Measurements from ENCODE around the gene TSPAN15.

TSPAN15 gene

GRCh38 chr10:69451209-69451783 lies at the start of gene TSPAN15:
TSPAN15 (plus strand) TSS chr10:69451465; CDS start chr10:69451595, 130 bp downstream.
- peak; percentile 85 for DNase-seq (ENCODE audit: low spot score)

- DNase-seq (ENCODE audit: low spot score), result no peak
These were observed 48.9 kb upstream of the TSPAN15 start for GRCh38 chr10:69402386-69402785.

- no peak for DNase-seq (ENCODE audit: low spot score)
These were observed 48.2 kb upstream of the TSPAN15 start for GRCh38 chr10:69403066-69403465.

DNA sequence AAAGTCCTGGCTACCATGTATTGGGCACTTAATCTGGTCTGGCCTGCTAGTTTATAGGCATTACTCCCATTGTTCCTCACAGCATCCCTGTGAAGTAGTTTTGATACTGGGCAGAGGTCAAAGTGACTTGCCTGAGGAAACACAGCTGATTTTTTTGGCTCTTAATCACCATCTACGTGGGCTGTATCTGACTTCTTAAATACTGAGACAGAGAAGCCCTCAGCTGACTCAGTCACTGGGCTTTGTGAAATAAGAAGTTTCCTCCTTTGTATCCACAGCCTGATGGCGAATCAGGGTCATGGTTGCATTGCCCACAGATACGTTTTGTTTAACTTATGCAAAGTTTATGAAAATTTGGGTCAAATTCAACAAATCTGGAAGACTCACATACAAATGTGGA lies 47.7 kb upstream of the TSPAN15 start:
- DNase-seq (ENCODE audit: low spot score), result peak; percentile 80

- no peak for DNase-seq (ENCODE audit: low spot score)
These were observed 46.5 kb upstream of the TSPAN15 start for GRCh38 chr10:69404786-69405185.

DNA sequence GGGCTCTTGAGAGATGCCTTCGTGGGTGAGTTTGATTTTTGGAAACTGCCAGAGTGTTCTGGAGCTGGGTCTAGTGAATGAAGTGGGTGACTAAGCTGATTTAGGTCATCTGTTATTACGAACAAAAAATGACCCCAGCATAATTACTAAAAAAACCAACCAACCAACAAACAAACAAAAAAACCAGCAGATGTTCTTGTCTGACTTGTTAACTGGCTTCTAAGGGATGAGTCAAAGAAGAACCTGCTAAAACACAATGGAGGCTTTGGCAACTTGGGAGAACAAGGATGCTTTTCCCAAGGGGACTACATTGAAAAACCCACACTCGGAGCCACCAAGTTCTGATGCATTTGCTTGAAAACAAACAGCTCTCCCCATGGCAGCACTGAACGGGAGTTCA lies 46.0 kb upstream of the TSPAN15 start:
- DNase-seq (ENCODE audit: low spot score), result no peak

- DNase-seq (ENCODE audit: low spot score), result no peak
These were observed 44.9 kb upstream of the TSPAN15 start for GRCh38 chr10:69406302-69406811.

DNA sequence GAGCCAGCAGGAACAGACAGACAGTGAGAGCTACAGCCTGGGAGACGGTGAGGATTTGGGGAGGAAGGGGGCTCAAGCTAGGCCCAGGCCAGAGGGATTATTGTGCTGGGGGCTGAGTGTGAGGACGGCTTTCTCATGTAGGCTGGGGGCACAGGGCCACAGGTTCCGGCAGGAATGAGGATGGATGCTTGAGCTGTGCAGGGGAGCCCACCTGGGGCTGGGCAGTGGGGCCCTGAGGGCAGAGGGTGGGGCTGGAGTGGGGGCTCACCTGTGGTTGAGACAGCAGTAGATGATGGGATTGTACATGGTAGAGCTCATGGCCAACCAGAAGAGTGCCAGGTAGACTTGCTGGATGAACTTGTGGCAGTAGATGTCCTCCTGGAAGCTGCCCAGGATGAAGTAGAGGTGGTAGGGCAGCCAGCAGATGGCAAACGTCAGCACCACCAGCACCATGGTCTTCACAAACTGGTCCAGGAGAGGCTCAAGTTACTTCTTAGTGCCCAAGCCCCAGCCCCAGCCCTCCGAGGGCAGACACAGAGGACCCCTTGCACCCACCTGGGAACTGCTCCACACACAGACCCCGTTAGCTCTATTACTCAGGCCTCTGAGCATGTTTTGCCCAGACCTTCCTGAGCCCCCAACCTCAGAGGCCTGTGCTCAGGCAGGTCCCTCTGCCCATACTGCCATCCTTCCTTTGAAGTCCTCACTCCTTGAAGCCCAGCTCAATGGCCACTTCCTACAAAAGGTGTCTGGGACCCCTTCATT lies 44.3 kb upstream of the TSPAN15 start:
- DNase-seq (ENCODE audit: low spot score), result no peak

DNA sequence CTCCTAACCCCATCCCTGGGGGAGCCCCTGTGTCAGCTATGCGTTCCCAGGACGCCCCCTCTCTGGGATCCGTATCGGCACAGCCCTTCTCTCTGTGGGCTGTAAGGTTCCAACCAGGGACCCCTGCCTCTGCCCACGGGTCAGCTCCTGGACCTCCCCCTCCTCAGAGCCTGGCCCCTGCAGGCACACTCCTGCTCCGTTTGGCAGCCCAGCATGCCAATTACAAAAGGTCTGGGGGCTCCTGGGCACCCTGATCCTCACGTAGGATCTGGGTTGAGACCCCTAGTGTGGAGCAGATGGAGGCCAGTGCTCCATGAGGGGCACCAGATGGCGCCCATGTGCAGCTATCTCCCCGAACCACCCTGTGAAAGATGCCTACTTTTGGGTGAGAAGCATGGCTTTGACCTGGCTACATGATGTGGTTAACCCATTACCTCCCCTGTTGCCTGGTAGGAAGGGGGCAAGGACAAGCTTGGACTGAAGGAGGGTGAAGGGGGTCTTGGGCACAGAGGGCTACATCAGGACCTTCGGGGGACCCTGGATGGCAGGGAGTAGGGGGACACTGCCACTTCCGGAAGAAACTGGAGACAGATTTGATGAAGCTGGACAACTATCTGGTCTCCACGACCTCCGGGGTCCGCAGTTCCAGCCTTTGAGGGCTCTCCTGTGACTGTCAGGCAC lies 43.5 kb upstream of the TSPAN15 start:
- DNase-seq (ENCODE audit: low spot score), result no peak

GRCh38 chr10:69408318-69409175 lies 42.7 kb upstream of the TSPAN15 start:
- peak; percentile 97 for DNase-seq (ENCODE audit: low spot score)

GRCh38 chr10:69409176-69409495 lies 42.1 kb upstream of the TSPAN15 start:
- no peak for DNase-seq (ENCODE audit: low spot score)

DNA sequence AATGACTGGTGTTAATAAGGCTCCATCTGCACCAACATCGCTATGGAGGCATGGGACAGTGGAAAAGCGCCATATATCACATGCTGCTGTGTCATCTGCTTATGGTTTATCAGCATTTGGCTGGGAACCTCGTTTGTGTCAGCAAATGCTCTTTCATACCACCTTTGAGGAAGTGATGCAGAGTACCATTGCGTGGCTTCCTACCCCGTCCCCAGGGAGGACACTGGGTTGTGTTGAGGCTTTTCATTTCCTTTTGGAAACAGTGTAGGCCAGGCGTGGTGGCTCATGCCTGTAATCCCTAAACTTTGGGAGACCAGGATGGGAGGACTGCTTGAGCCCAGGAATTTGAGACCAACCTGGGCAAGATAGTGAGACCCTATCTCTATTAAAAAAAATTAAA lies 41.3 kb upstream of the TSPAN15 start:
- no peak for DNase-seq (ENCODE audit: low spot score)

DNA sequence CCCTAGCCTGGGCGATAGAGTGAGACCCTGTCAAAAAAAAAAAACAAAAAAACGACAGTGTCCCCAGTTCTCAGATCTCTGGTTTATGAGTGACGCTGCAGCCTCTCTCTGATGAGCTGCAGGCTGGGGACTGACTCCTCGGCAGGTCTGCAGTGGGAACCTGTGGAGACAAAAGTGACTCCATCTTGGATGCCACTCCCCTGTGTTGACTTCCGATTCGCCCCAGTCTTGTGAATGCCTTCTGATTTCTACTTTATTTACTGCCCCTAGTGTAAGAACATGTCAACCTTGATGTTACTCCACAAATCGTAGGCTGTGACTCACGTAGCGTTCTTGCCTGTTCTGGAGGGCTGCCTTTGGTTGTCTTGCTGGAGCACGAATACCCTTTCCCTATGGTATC lies 40.8 kb upstream of the TSPAN15 start:
- no peak for DNase-seq (ENCODE audit: low spot score)

DNA sequence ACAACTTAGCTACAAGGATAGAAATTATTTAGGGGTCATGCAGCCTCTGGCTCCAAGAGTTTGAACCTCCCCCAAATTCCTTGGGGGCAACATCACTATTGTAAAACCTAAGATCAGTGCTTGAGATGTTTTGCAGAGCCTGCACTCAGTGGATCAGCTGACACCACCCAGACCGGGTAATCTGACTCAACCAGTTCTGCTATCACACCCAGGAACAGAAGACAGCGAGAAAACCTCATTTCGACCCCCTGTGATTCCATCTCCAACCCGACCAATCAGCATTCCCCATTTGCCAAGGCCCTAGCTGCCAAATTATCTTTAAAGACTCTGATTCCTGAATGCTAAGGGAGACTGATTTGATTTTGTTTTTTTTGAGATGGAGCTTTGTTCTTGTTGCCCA lies 39.8 kb upstream of the TSPAN15 start:
- DNase-seq (ENCODE audit: low spot score), result no peak

DNA sequence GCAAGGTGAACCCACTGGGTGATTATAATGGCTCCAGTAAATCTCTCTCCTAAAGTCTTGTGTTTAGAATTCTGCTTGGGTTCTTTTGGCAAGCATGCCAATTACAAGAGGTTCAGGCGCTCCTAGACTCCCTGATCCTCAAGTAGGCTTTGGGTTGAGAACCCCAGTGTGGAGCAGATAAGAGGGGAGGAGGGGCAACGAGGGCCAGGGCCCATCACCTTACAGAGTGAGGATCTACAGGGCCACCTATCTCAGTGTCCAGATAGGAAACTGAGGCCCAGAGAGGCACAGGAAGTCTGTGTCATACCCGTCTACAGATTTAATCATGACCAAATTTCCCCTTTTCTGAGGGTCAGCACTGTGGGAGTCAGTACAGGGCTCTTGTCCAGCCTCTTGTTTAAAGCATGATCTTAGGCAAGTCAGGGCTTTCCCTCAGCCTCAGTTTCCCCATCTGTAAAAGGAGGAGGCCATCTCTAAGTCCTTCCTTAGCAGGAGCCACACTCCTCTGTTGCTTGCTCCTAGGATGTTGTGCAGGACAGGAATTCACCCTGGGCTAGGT lies 39.0 kb upstream of the TSPAN15 start:
- DNase-seq (ENCODE audit: low spot score), result no peak

DNA sequence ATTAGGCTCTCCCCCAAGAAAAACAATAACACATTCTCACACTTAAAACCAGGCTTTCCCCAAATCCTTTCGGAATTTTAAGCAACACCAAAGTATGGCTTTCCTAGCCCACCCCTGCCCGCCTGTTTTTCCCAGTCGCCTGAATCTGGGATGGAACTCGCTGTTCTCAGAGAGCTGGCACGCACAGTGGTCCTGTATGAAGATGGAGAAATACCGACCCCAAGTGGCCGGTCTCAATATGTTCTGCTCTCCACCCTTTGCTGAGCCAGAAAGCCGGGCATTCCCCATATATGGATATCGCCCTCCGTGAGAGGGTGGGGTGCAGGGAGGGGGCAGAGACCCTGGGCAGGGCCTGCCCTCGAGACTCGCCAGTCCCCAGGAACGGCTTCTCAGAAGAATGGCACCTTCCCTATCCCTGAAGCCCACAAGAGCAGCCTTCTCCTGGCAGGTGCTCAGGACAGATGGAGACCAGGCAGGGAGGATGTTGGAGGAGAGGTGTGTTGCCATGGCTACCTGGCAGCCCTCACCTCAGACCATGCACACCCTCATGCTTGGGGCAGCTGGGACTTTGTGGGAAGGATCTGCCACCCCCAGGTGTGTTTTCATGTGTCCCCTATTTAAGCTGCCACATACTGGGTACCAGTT lies 37.9 kb upstream of the TSPAN15 start:
- peak; percentile 82 for DNase-seq (ENCODE audit: low spot score)

- no peak for DNase-seq (ENCODE audit: low spot score)
These were observed 36.9 kb upstream of the TSPAN15 start for GRCh38 chr10:69414036-69415018.

GRCh38 chr10:69415049-69415448 lies 36.2 kb upstream of the TSPAN15 start:
- DNase-seq (ENCODE audit: low spot score), result no peak

GRCh38 chr10:69415951-69416350 lies 35.3 kb upstream of the TSPAN15 start:
- DNase-seq (ENCODE audit: low spot score), result no peak

- no peak for DNase-seq (ENCODE audit: low spot score)
These were observed 34.6 kb upstream of the TSPAN15 start, which contains the start of gene TACR2 for GRCh38 chr10:69416695-69417094. TACR2 (minus strand) TSS chr10:69416918; CDS start chr10:69416323, 595 bp downstream.

Measured in AG08396 (cell line).